Retinal pigment epithelial cell (primary cell): ENCODE results near the gene CREB5.

Experiments used
- DNase-seq: peaks from one replicate; pipeline ENCODE4 v3.0.0-alpha.2; 2010; ENCODE audit warnings: low read depth
- H3K4me3 ChIP-seq: 2 replicates; pipeline ENCODE4 v1.5.1; 2011; ENCODE audit warnings: mild to moderate bottlenecking, low read length, control low read depth, moderate library complexity
- TF ChIP-seq, protein P1 (sequence below): conservative IDR thresholded peaks from 2 replicates; pipeline ENCODE4 v1.5.1; 2011; ENCODE audit warnings: low read depth, low read length, control low read depth, inconsistent platforms

Gene CREB5

DNA sequence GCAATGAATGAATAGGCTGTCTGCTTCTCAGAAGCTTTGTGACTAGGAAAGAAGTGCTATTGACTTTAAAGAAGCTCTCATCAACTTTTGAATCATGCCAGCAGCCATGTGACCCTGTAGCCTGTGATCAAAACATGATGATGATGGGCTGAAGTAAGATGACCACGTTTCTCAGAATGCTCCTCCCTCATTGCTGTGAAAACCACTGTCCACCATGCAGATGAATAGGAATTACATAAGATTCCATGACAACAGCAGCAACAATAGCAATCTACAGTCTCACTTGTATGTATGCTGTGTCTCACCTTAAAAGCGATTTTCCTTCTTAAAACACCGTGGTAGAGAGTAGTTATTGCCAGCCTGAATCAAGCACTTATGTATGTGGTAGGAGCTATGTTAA, 317.4 kb downstream of the CREB5 start:
- no peak overlapping the region for H3K4me3 ChIP-seq
- no peak for DNase-seq
- TF ChIP-seq, protein P1, sequence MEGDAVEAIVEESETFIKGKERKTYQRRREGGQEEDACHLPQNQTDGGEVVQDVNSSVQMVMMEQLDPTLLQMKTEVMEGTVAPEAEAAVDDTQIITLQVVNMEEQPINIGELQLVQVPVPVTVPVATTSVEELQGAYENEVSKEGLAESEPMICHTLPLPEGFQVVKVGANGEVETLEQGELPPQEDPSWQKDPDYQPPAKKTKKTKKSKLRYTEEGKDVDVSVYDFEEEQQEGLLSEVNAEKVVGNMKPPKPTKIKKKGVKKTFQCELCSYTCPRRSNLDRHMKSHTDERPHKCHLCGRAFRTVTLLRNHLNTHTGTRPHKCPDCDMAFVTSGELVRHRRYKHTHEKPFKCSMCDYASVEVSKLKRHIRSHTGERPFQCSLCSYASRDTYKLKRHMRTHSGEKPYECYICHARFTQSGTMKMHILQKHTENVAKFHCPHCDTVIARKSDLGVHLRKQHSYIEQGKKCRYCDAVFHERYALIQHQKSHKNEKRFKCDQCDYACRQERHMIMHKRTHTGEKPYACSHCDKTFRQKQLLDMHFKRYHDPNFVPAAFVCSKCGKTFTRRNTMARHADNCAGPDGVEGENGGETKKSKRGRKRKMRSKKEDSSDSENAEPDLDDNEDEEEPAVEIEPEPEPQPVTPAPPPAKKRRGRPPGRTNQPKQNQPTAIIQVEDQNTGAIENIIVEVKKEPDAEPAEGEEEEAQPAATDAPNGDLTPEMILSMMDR: no peak

DNA sequence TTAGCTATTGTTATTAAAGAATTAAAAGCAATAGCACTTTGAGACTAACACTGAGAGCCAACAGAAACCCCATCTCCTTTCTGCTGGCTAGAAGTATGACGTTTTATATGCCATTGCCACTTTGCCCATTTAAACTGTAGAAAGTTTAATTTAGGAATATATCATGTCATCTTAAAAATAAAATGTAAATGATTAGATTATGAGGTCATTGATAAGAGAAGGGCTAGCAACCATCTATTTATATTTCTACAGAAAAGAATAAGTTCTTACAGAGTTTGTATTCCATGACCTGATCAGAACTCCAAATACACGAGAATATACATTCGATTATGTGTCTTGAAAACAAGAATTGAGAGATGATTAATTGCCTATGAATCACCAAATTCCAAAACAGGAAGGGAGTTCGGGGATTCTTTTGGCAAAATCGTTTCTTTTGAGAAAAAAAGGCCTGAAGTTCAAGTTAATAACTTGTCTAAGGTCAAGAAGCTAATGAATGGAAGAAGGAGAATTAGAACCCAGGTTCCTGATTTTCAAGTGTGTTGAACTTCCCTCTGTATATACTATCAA, 318.9 kb downstream of the CREB5 start:
- no peak for DNase-seq
- no peak overlapping the region for H3K4me3 ChIP-seq
- TF ChIP-seq, protein P1: no peak

DNA sequence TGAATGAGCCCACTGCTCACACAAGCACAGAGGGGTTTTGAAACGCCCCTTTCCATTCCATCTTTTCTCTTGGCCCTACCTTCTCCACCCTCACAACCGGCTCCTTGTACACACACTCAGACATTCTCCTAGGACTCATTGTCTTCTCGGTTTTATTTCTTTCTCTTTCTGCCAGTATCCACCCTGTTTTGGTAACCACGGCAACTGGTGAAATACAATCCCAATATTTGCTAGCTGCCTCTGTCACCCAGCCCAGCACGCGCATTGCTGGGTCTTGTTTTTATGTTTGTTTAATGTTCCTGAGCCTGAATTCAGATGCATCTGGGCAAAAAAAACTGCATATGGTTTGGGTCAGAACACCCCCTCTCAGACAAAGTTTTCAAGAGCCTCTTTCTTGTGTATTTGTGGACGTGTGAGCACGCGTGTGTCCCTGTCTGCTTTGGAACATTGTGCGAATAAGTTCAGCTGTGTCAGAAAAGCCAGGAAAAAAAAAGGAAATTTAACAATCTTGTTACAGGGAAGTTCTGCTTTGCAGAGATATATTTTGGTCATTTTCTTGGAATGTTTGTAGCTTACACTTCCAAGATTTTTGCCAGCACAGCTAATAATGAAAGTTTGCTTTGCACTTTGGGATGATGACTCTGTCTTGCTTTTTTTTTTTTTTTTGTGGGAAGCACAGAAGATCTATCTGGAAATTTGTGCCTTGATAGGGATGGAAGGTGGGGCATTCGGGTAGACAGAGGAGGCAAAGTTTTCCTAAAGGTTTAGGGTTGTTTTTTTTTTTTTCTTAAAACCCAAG, 320.0 kb downstream of the CREB5 start:
- no peak overlapping the region for H3K4me3 ChIP-seq
- TF ChIP-seq, protein P1: no peak
- no peak for DNase-seq

DNA sequence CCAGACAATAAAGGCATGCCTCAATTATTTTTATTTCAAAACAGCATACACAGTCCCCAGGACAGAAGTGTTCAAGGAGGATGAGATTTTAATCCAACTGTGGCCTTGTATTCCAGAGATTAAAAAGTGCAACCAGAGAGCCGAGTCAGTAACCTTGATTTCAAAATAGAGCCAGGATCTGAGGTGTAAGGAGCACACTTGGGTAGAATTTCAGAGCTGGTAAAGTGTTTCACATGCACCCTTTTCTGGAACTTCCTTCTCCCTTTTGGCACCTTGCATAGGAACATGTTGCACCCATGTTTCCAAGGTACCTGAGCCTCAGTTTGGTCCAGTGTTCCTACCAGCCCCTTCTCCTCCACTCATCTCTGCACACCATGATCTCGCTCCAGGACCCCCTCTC, 320.7 kb downstream of the CREB5 start:
- DNase-seq: no peak
- no peak overlapping the region for H3K4me3 ChIP-seq
- TF ChIP-seq, protein P1: no peak

DNA sequence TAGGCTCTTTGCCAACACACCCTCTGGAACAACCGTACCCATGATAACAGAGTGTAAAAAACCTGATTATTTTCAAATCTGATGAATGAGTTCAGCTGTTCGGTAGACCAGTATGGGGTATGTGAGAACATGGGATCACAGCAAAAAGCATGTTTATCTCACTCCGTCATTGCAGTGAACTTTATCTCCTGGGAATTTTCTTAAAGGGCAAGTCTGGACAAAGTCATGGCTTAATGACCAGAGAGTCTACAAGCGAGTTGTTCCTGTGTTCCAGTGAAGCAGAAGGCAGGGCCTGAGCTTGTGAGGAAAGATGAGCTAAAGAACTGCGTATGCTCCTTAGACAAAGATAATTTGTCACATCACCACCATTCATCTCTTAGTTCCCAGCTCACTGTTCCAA, 326.1 kb downstream of the CREB5 start:
- TF ChIP-seq, protein P1: no peak
- no peak for DNase-seq
- H3K4me3 ChIP-seq: no peak overlapping the region

DNA sequence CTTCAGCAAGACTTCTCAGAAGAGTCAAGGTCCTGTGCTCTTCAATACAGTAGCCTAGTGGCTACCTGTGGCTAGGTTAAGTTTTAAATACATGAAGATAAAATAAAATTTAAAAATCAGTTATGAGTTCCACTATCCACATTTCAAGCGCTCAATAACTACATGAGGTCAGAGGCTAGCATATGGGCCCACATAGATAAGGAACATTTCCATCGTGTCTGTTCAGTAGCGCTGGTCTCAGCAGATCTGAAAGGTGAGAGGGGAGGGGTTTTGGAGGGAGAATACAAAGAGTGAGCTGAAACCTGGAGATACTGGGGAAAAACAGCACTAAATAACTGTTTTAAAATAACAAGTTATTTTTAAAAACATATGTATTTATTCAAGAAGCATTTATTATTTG, 326.8 kb downstream of the CREB5 start:
- H3K4me3 ChIP-seq: no peak overlapping the region
- TF ChIP-seq, protein P1: no peak
- no peak for DNase-seq

DNA sequence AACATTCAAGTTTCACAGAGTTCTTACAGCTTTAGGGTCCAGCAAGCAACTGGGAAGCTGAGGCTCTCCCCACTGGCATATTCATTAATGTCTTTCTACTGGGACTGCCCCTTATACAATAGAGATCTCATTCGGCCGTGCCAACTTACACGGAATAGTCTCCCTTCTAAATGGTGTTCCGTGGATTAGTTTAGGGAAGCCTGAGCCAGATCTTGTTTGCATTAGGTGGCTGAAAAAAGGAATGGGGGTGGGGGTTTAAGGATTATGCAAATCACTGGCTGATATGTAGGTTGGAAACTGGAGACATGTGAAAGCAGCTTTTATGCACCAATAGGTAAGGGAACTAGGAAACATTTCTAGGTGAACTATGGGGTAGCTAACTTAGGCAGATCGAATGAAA, 327.5 kb downstream of the CREB5 start:
- TF ChIP-seq, protein P1: no peak
- peak; percentile 51 for DNase-seq
- peak overlapping the region; percentile 20 for H3K4me3 ChIP-seq
